D721Med (cell line): ENCODE measurements around the gene CDK14.

ENCODE experiments used
- DNase-seq: peaks from one replicate; pipeline ENCODE4 v3.0.0; 2011; ENCODE audit warnings: low spot score; ENCODE audit not compliant: insufficient read length
- FAIRE-seq: peaks from 2 replicates; lab custom pipeline; 2011; peaks lifted over from hg19 to GRCh38; lab: Jason Lieb, UNC
- CTCF ChIP-seq: IDR thresholded peaks from 2 replicates; pipeline ENCODE4 v1.5.1; 2012; ENCODE audit warnings: mild to moderate bottlenecking, control low read depth; ENCODE audit not compliant: insufficient read depth; ENCODE audit errors: missing control alignments

Gene CDK14

GRCh38 chr7:90686146-90686545 is 90.0 kb downstream of the CDK14 start:
- FAIRE-seq (no peak), DNase-seq (no peak)
- TF ChIP-seq CTCF = no peak

- FAIRE-seq (no peak), DNase-seq (no peak)
- TF ChIP-seq CTCF = no peak
Measured at GRCh38 chr7:90688810-90689209, 92.7 kb downstream of the CDK14 start.

GRCh38 chr7:90689260-90689659 is 93.1 kb downstream of the CDK14 start:
- no peak for TF ChIP-seq CTCF
- no peak for FAIRE-seq
- no peak for DNase-seq

- FAIRE-seq = no peak
- TF ChIP-seq CTCF = no peak
- DNase-seq = no peak
Measured at GRCh38 chr7:90690159-90690858, 94.2 kb downstream of the CDK14 start.

GRCh38 chr7:90692396-90692795 is 96.3 kb downstream of the CDK14 start:
- no peak for DNase-seq
- TF ChIP-seq CTCF = no peak
- FAIRE-seq = no peak

- TF ChIP-seq CTCF = no peak
- DNase-seq = no peak
- FAIRE-seq = no peak
Measured at GRCh38 chr7:90692947-90693346, 96.8 kb downstream of the CDK14 start.

GRCh38 chr7:90693939-90694338 is 97.8 kb downstream of the CDK14 start:
- DNase-seq = no peak
- TF ChIP-seq CTCF = no peak
- peak; percentile 86 for FAIRE-seq
